ENCODE results near the gene TCEAL9. TPM values are rescaled to one million over a fixed set of nuclear protein-coding genes. Genes with fewer than 3 reads are reported as not detected.
A peak's percentile ranks its signal among the peaks of the same experiment; 100 is the strongest.
"Not testable (repeated sequence)": the region's sequence is repeated elsewhere in the genome, so short reads cannot be mapped to it uniquely, and the experiment has no call there.

TCEAL9 gene, protein sequence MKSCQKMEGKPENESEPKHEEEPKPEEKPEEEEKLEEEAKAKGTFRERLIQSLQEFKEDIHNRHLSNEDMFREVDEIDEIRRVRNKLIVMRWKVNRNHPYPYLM
- 143 TPM in 2 replicates for total RNA-seq (2014; rRNA removed; shearing (Covaris generic))
- polyA plus RNA-seq (2014; cell fraction: nucleus; rRNA removed) = 87.3 and 108 TPM in 2 replicates

DNA sequence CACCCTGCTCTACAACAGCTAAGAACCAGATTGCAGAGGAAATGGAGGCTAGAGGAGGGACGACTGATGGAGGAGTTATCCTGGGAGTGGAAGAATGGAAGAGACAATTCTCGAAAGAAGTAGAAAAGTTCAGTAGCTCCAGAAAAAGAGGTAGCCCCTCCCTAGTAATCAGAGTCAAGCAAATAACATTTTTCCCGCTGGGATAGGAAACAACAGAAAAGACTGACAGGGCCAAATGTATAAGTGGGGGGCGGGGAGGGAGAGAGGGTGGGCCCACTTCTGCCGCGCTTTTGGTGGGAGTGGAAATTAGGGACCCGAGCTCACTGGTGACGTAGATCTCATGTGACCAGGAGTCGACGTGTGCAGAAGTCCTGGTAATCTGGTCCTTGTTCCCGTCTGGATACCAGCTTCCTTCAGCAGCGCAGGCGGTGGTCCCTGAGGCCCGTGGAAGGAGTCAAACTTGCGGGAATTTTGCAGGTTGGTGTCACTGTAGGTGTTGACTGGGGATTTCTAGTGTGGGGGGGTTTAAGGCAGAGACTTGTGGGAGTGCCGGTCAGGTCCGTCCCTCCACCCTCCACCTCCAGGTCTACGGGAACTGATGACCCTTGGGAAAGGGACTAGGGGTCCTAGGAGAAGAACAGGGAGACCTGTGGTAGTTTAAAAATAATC lies at the start of gene TCEAL9:
Gene TCEAL9, plus strand, starts transcription at position 377 of the 669 bp plus-strand sequence. CDS start 1,179 bp downstream, outside the sequence.
- DNase-seq (ENCODE audit: extremely low read depth, low read depth) = peak; percentile 52

GRCh38 chrX:103309860-103310554 lies 46.3 kb upstream of the TCEAL9 start:
- DNase-seq (ENCODE audit: extremely low read depth, low read depth) = no peak

GRCh38 chrX:103310555-103311398 lies 45.5 kb upstream of the TCEAL9 start, which contains the start of gene BEX2:
Gene BEX2, minus strand, starts transcription at chrX:103310990. Its CDS starts 1,014 bp downstream, at chrX:103309976.
- peak; percentile 60 for DNase-seq (ENCODE audit: extremely low read depth, low read depth)

DNA sequence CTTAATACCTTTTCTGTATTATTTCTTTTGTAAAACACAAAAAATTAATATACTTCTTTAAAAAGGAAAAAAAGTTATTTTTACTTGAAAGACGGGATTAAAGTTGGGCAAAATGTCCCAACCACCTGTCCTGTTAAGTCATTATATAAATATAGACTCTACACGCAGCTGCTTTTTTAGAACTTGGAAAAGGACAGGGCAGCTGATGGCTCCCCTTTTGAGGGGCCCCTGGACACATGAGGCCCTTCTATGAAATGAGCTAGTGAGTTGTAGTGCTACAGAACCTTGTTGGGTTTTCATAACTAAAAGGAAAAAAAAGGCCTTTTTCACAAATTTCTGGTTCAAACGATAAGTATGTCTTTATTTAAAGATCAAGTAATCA lies 44.9 kb upstream of the TCEAL9 start:
- no peak for DNase-seq (ENCODE audit: extremely low read depth, low read depth)

- DNase-seq (ENCODE audit: extremely low read depth, low read depth) = no peak
These were observed 26.3 kb upstream of the TCEAL9 start, which contains the start of gene TCEAL7 for GRCh38 chrX:103329991-103330390. Gene TCEAL7, plus strand, starts transcription at chrX:103330239. Its CDS starts 1,165 bp downstream, at chrX:103331404.

GRCh38 chrX:103330681-103331288 lies 25.5 kb upstream of the TCEAL9 start:
- DNase-seq (ENCODE audit: extremely low read depth, low read depth) = no peak

GRCh38 chrX:103338663-103339062 lies 17.6 kb upstream of the TCEAL9 start:
- DNase-seq (ENCODE audit: extremely low read depth, low read depth) = no peak

DNA sequence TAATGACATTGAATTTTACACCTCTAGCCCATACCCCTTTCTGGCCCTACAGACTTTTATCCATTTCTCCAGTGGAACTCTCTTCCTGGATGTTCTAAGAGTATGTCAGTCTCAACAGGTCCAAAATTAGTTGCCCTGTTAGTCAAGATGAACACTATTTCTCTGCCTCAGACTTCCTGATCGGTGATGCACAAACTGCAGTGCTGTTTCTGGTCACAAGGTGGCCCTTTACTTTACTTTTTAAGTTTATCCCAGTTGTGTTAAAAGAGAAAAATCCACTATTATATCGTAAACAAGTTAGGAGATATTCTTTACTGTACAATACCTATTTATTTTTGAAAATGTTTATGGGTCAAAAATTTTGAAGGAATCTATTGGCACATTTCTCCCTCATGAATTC lies 13.2 kb upstream of the TCEAL9 start:
- peak; percentile 36 for DNase-seq (ENCODE audit: extremely low read depth, low read depth)

DNA sequence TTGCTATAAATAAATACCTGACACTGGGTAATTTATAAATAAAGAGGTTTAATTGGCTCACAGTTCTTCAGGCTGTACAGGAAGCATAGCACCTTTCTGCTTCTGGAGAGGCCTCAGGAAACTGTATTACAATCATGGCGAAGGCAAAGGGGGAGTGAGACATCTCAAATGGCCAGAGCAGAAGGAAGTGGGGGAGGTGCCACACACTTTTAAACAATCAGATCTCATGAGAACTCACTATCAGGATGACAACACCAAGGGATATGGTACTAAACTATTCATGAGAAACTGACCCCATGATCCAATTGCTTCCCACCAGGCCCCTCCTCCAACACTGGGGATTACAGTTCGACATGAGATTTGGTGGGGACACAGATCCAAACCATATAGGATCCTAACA lies 11.7 kb upstream of the TCEAL9 start:
- DNase-seq (ENCODE audit: extremely low read depth, low read depth) = no peak

GRCh38 chrX:103347682-103348397 lies 8.5 kb upstream of the TCEAL9 start:
- DNase-seq (ENCODE audit: extremely low read depth, low read depth) = no peak

GRCh38 chrX:103356858-103357257 lies 552 bp downstream of the TCEAL9 start:
- no peak for DNase-seq (ENCODE audit: extremely low read depth, low read depth)

DNA sequence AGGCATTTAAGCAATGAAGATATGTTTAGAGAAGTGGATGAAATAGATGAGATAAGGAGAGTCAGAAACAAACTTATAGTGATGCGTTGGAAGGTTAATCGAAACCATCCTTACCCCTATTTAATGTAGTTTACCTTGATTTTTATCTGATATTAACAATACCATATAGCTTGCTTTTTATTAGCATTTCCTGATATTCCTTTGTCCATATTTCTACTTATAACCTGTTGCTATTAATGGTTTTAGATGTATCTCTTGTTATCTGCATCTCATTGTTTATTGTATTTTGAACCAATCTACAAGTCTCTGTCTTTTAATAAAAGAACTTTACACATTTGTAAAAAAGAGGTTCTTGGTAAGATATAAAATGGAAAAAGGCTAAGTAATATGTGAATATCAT lies 1.6 kb downstream of the TCEAL9 start:
- DNase-seq (ENCODE audit: extremely low read depth, low read depth) = no peak

DNA sequence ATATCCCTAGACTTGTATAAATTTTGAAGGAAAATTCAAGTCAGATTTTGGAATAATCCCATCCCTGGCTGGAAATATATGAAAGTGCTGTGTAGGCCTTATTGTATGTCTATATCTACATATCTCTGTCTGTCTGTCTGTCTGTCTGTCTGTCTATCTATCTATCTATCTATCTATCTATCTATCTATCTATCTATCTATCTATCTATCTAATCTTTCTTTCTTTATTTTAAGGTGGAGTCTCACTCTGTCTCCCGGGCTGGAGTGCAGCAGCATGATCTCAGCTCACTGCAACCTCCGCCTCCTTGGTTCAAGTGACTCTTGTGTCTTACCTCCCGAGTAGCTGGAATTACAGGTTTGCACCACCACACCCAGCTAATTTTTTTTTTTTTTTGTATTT lies 3.3 kb downstream of the TCEAL9 start:
- DNase-seq (ENCODE audit: extremely low read depth, low read depth) = not testable (repeated sequence)

DNA sequence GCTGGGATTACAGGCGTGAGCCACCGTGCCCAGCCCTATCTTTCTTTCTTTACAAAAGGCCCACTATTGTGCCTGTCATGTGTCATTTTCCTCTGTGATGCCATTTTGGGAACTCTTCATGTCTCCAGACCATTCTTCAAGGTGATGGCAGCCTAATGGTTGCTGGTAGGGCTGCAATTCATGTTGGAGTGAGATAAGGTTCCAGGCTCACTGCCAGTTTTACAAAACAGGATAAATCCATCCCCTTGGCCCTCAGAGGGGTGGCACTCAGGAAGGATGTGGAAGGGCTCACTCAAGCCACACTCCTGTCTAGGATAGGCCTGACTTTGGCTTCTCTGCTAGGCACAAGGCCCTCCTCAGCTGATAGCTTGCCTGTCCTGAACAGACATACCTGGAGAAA lies 3.8 kb downstream of the TCEAL9 start:
- DNase-seq (ENCODE audit: extremely low read depth, low read depth) = no peak

DNA sequence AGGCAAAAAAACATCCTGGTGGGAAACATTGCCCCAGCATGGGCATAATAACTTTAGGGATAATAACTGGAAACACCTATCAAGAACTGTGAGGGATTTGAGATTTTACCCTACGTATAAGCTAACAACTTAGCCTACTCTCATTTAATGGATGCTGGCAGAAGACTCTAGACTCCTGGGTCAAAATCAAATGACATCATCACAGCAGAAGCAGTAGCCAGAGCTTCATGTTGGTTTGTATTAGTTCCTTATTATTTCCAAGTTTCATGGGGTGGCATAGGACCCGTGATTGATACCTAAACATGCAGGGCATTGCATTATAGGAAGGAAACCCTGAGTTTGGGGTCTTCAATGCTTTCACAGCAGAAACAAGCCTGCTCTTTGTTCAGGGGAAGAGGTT lies 4.6 kb downstream of the TCEAL9 start:
- DNase-seq (ENCODE audit: extremely low read depth, low read depth) = no peak

DNA sequence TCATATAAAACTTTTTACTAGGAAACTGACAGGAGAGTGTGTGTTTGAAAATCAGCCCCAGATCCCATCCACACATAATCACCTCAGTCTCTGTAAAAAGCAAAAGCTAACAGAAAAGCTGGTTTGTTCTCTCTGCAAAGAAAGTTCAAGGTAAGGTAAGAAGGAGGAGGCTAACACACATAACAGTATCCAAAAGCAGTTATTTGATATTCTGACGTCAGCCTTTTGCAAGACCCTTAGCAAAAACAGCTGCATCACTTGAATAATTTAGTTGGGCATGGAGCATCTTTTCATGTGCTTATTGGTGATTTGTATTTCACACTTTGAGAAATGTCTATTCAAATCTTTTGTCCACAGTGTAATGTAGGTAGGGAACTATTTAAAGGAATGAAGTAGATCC lies 5.5 kb downstream of the TCEAL9 start:
- DNase-seq (ENCODE audit: extremely low read depth, low read depth) = no peak

DNA sequence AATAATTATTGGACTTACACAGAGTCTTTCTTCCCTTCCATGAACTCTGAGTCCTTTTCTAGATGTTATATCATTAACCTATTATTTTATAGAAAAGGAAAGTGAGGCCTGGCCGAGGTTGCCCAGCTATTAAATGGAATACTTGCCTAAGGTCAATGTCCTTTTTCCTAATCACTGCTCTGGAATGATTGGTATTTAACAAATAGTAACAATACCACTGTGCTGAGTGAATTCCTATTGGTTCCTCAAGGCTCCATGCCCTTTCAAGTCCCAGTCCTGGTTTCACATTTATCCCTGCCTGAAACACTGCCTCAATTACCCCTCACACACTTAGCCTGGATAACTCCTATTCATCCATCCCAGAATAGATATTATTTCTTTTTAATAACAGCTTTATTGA lies 6.2 kb downstream of the TCEAL9 start:
- DNase-seq (ENCODE audit: extremely low read depth, low read depth) = peak; percentile 60

DNA sequence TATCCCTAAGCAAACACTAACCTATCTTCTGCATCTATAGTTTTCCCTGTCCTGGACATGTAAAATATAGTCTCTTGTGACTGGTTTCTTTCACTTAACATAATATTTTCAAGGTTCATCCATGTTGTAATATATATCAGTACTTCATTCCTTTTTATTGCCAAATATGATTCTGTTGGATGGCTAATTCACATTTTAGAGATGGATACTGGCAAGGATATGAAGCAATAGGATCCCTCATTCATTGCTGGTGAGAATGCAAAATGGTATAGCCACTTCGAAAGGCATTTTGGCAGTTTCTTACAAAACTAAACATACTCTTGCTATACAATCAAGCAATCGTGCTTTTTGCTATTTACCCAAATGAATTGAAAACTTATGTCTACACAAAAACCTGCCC lies 6.7 kb downstream of the TCEAL9 start:
- no peak for DNase-seq (ENCODE audit: extremely low read depth, low read depth)

DNA sequence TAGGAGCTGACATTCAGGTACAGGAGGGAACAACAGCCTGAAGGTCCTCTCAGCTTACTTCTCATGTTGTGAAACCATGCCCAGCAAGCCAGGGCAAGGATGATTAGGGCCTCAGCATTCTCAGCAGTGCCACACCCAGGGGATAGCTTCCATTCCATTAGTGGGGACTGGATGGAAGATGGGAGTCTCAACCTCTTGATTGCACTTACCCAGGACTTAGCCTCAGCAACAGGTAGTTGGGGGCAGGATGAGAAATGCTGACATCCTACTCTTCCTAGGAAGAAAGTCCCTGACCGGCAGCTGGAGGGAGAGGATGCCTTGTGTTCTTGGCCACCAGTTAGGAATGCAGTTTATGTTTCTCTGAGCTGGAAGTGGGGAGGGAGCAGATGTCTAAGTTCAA lies 11.2 kb downstream of the TCEAL9 start:
- no peak for DNase-seq (ENCODE audit: extremely low read depth, low read depth)

GRCh38 chrX:103369479-103369878 lies 13.2 kb downstream of the TCEAL9 start:
- no peak for DNase-seq (ENCODE audit: extremely low read depth, low read depth)
